ENCODE data around the gene NGF. TPM values are rescaled to one million over a fixed set of nuclear protein-coding genes. Genes with fewer than 3 reads are reported as not detected.

NGF gene
- total RNA-seq, 1 experiment from 2014 or later = 0.47 TPM

DNA sequence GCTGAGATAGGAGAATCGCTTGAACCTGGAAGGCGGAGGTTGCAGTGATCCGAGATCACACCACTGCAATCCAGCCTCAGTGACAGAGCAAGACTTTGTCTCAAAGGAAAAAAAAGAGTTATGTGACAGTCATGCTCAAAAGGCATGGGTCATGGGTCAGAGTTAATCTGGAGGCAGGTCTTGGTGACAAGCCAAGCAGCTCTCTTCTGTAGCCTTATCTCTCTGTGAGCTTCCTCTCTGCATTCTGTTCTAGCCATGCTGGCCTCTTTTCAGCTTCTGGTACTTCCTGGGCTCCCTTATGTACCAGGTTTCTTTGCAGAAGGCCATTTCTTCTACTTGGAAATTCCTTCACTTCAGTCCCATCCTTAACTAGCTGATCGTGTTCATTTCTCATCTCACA lies 63.6 kb downstream of the NGF start:
- POLR2A ChIA-PET (ENCODE audit: low non-redundant PET) = no interaction called here
- no peak for TF ChIP-seq EZH2 (IDR thresholded peaks at IDR 0.05; ENCODE audit: borderline replicate concordance, low read depth, low read length, poor library complexity, severe bottlenecking)
- TF ChIP-seq, protein P1, sequence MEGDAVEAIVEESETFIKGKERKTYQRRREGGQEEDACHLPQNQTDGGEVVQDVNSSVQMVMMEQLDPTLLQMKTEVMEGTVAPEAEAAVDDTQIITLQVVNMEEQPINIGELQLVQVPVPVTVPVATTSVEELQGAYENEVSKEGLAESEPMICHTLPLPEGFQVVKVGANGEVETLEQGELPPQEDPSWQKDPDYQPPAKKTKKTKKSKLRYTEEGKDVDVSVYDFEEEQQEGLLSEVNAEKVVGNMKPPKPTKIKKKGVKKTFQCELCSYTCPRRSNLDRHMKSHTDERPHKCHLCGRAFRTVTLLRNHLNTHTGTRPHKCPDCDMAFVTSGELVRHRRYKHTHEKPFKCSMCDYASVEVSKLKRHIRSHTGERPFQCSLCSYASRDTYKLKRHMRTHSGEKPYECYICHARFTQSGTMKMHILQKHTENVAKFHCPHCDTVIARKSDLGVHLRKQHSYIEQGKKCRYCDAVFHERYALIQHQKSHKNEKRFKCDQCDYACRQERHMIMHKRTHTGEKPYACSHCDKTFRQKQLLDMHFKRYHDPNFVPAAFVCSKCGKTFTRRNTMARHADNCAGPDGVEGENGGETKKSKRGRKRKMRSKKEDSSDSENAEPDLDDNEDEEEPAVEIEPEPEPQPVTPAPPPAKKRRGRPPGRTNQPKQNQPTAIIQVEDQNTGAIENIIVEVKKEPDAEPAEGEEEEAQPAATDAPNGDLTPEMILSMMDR (conservative IDR thresholded peaks at IDR 0.05; ENCODE audit: low read depth, low read length) = no peak
- intact Hi-C loops (cut with micrococcal nuclease; ENCODE audit: unreplicated experiment) = no loop called here
- no peaks in the 10 kb centered on the region for H3K27me3 ChIP-seq (replicated peaks; ENCODE audit: insufficient read depth, low read depth, low read length, poor library complexity)
- CTCF ChIA-PET = no interaction called here
- DNase-seq (ENCODE audit: low spot score) = no peak
- H3K9me3 ChIP-seq (ENCODE audit: low read depth, low read length, poor library complexity, severe bottlenecking) = peaks cover 12% of the 10 kb centered on the region
- H3K4me3 ChIP-seq (ENCODE audit: low read depth, low read length, poor library complexity, severe bottlenecking) = no peak overlapping the region
- peaks cover 1% of the 10 kb centered on the region for H3K4me1 ChIP-seq (ENCODE audit: insufficient read depth, low read length, poor library complexity, severe bottlenecking)
- H3K36me3 ChIP-seq (ENCODE audit: insufficient read depth, low read length, poor library complexity, severe bottlenecking) = no peaks in the 10 kb centered on the region
- BruUV-seq (replicated peaks) = no TSS peak
- no peak overlapping the region for H3K27ac ChIP-seq (ENCODE audit: low read depth, low read length, poor library complexity, severe bottlenecking)

DNA sequence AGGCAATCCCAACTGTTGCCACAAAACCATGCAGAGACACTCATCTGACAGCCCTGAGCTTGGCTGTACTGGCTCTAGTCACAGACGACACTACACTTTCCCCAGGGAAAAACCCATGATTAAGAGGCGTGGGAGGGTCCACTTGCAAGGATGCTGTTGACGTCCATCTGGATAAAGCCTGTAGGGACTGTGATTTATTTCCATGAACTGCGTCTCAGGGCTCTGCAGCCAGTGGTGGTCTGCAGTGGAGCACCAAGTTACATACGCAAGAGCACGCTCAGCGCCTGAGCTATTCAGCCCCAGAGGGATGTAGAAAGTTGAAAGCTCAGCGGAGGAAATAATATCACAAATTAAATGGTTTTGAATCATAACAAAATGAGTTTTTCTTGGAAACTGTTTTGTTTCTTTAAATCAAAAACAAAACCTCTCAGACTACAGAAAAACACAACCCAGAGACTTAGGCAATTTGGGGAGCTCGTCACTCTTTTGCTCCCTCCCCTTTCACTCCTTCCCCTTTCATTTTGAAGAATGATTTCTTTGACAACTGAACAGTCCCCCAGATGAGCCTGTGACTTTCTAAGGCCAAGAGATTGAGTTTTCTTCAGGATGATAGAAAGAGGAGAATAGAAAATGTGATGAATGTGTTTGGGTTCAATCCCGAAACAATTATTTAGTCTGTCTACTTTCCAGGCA lies 71.2 kb downstream of the NGF start:
- no TSS peak for BruUV-seq (replicated peaks)
- no peak for DNase-seq (ENCODE audit: low spot score)
- H3K27me3 ChIP-seq (replicated peaks; ENCODE audit: insufficient read depth, low read depth, low read length, poor library complexity) = no peaks in the 10 kb centered on the region
- H3K36me3 ChIP-seq (ENCODE audit: insufficient read depth, low read length, poor library complexity, severe bottlenecking) = no peaks in the 10 kb centered on the region
- ChIA-PET CTCF (no interaction called here), POLR2A (ENCODE audit: low non-redundant PET) (no interaction called here)
- intact Hi-C loops (cut with micrococcal nuclease; ENCODE audit: unreplicated experiment) = no loop called here
- TF ChIP-seq, protein P1 (conservative IDR thresholded peaks at IDR 0.05; ENCODE audit: low read depth, low read length) = no peak
- no peak for TF ChIP-seq EZH2 (IDR thresholded peaks at IDR 0.05; ENCODE audit: borderline replicate concordance, low read depth, low read length, poor library complexity, severe bottlenecking)
- no peak overlapping the region for H3K27ac ChIP-seq (ENCODE audit: low read depth, low read length, poor library complexity, severe bottlenecking)
- H3K4me1 ChIP-seq (ENCODE audit: insufficient read depth, low read length, poor library complexity, severe bottlenecking) = peaks cover 10% of the 10 kb centered on the region
- no peak overlapping the region for H3K4me3 ChIP-seq (ENCODE audit: low read depth, low read length, poor library complexity, severe bottlenecking)
- no peaks in the 10 kb centered on the region for H3K9me3 ChIP-seq (ENCODE audit: low read depth, low read length, poor library complexity, severe bottlenecking)

DNA sequence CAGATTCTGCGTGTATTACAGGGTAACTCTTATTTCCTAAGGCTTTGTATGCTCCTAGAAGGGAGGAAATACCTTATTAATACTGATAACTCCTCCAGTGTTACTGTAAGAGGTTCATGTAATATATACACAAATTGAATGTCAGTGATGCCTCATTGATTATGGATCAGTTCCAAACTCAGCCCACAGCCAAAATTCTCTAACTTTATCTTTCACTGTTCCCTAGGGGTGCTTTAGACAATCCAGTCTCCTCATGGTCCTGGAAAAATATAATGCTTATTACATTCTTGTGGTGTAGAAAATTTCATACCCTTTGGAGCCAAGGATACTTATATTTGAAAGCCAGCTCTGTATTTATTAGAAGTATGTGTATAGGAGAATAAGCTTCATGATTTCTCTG lies 73.0 kb downstream of the NGF start:
- H3K36me3 ChIP-seq (ENCODE audit: insufficient read depth, low read length, poor library complexity, severe bottlenecking) = no peaks in the 10 kb centered on the region

More for the DNA sequence above, 73.0 kb downstream of the NGF start:
- Histone ChIP-seq H3K27ac (ENCODE audit: low read depth, low read length, poor library complexity, severe bottlenecking) (no peak overlapping the region), H3K27me3 (replicated peaks; ENCODE audit: insufficient read depth, low read depth, low read length, poor library complexity) (no peaks in the 10 kb centered on the region), H3K9me3 (ENCODE audit: low read depth, low read length, poor library complexity, severe bottlenecking) (no peaks in the 10 kb centered on the region), H3K4me3 (ENCODE audit: low read depth, low read length, poor library complexity, severe bottlenecking) (no peak overlapping the region), H3K4me1 (ENCODE audit: insufficient read depth, low read length, poor library complexity, severe bottlenecking) (peaks cover 10% of the 10 kb centered on the region)
- BruUV-seq (replicated peaks) = no TSS peak
- TF ChIP-seq, protein P1 (conservative IDR thresholded peaks at IDR 0.05; ENCODE audit: low read depth, low read length) = no peak
- no peak for TF ChIP-seq EZH2 (IDR thresholded peaks at IDR 0.05; ENCODE audit: borderline replicate concordance, low read depth, low read length, poor library complexity, severe bottlenecking)
- intact Hi-C loops (cut with micrococcal nuclease; ENCODE audit: unreplicated experiment) = no loop called here
- DNase-seq (ENCODE audit: low spot score) = no peak
- ChIA-PET CTCF (no interaction called here), POLR2A (ENCODE audit: low non-redundant PET) (no interaction called here)

All from A673 (cell line).